Endodermal cell (in vitro differentiated cells): ENCODE data around the gene HLA-DQA1. TPM values are rescaled to one million over a fixed set of nuclear protein-coding genes. Genes with fewer than 3 reads are reported as not detected.

ENCODE experiments used
- DNase-seq: peaks from one replicate; pipeline ENCODE4 v3.0.0-alpha.2; 2017
- H3K27ac ChIP-seq: 2 replicates; pipeline ENCODE4 v1.5.1; 2013; ENCODE audit warnings: mild to moderate bottlenecking, low read depth, low read length, moderate library complexity
- H3K27me3 ChIP-seq: 2 replicates; pipeline ENCODE4 v1.6.1; 2013; ENCODE audit warnings: mild to moderate bottlenecking, low read length, moderate library complexity; ENCODE audit not compliant: insufficient read depth, control insufficient read depth, poor library complexity, severe bottlenecking
- H3K36me3 ChIP-seq: 2 replicates; pipeline ENCODE4 v1.7.0; 2013; ENCODE audit warnings: mild to moderate bottlenecking, low read length, moderate library complexity; ENCODE audit not compliant: control insufficient read depth, insufficient read depth
- H3K4me1 ChIP-seq: one replicate; pipeline ENCODE4 v1.7.0; 2013; ENCODE audit warnings: low read length; ENCODE audit not compliant: control insufficient read depth, insufficient read depth
- H3K4me3 ChIP-seq: 2 replicates; pipeline ENCODE4 v1.5.1; 2013; ENCODE audit warnings: mild to moderate bottlenecking, low read length, moderate library complexity
- H3K9ac ChIP-seq: 2 replicates; pipeline ENCODE4 v1.6.1; 2013; ENCODE audit warnings: mild to moderate bottlenecking, low read length, moderate library complexity; ENCODE audit not compliant: poor library complexity, severe bottlenecking; ENCODE audit errors: extremely low read depth
- H3K9me3 ChIP-seq: 2 replicates; pipeline ENCODE4 v1.6.1; 2013; ENCODE audit warnings: mild to moderate bottlenecking, low read length, moderate library complexity; ENCODE audit not compliant: control insufficient read depth
- H3K27ac Mint-ChIP-seq: 2 replicates; pipeline ENCODE4 v1.8.0; 2020; ENCODE audit warnings: mixed read lengths
- H3K27me3 Mint-ChIP-seq: 2 replicates; pipeline ENCODE4 v1.8.0; 2021; ENCODE audit warnings: mild to moderate bottlenecking, mixed read lengths; ENCODE audit not compliant: insufficient read depth
- H3K36me3 Mint-ChIP-seq: 2 replicates; pipeline ENCODE4 v1.8.0; 2020; ENCODE audit warnings: low read depth, mixed read lengths
- H3K4me1 Mint-ChIP-seq: 2 replicates; pipeline ENCODE4 v1.8.0; 2020; ENCODE audit warnings: mixed read lengths
- H3K4me3 Mint-ChIP-seq: 2 replicates; pipeline ENCODE4 v1.8.0; 2020; ENCODE audit warnings: mild to moderate bottlenecking, moderate library complexity, mixed read lengths
- H3K9me3 Mint-ChIP-seq: 2 replicates; pipeline ENCODE4 v1.8.0; 2020; ENCODE audit warnings: mild to moderate bottlenecking, mixed read lengths
- WGBS, 2 experiments: methylation state at CpG; one replicate each; pipeline versions ENCODE4 v1.1.5 to v1.1.7; 2013; ENCODE audit warnings: missing lambda C conversion rate in 2 of 2, mixed read lengths in 1 of 2; ENCODE audit not compliant: insufficient coverage in 1 of 2, insufficient read length in 1 of 2; 5-methylcytosine and 5-hydroxymethylcytosine counted together
- total RNA-seq, 2 donors: library from RNA; stranded (reverse); fragmentation: NEBNext Ultra II Directional in 1 of 2; extraction: Animal tissue kit (Norgen Biotek cat#: 25700) in 1 of 2; gene quantifications; 2 replicates in 1 of 2; 3 replicates in 1 of 2; pipeline ENCODE4 v1.2.1, GENCODE V29; 2021
- TF ChIP-seq, protein P1 (sequence below): fragments of 200-600 bp; sonication (generic); conservative IDR thresholded peaks from 2 replicates; pipeline ENCODE4 v1.5.0; 2021; ENCODE audit warnings: antibody characterized with exemption, mild to moderate bottlenecking

The HLA-DQA1 gene
- total RNA-seq, 2 donors from 2014 or later, result 0.97 TPM; not detected in 1

DNA sequence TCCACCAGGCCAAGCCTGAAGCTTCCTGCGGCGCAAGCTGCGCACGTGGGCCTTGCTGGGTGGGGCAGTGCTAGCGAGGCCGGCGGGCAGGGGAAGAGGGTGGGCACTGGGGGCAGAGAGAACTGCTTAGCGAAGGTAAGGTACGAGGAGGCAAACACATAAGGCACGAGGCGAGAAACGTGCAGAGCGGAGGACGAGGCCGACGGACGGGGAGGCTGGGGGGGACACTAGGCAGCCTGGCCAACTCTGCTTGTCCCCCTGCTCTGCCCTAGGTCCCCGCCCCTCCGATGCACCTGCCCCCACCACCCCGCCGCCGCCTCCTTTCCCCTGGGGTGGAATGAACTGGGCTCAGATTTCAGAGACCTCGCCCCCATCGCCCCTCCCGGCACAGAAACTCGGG, 27.1 kb downstream of the HLA-DQA1 start:
- Mint-ChIP-seq H3K4me3 (peak overlapping the region; percentile 61), H3K36me3 (no peaks in the 10 kb centered on the region), H3K27ac (no peak overlapping the region), H3K4me1 (no peaks in the 10 kb centered on the region), H3K9me3 (no peaks in the 10 kb centered on the region), H3K27me3 (peaks cover 43% of the 10 kb centered on the region)
- Histone ChIP-seq H3K9me3 (no peaks in the 10 kb centered on the region), H3K27ac (no peak overlapping the region), H3K27me3 (no peaks in the 10 kb centered on the region), H3K4me3 (peak overlapping the region; percentile 86), H3K4me1 (no peaks in the 10 kb centered on the region), H3K36me3 (no peaks in the 10 kb centered on the region), H3K9ac (no peak overlapping the region)
- TF ChIP-seq, protein P1, sequence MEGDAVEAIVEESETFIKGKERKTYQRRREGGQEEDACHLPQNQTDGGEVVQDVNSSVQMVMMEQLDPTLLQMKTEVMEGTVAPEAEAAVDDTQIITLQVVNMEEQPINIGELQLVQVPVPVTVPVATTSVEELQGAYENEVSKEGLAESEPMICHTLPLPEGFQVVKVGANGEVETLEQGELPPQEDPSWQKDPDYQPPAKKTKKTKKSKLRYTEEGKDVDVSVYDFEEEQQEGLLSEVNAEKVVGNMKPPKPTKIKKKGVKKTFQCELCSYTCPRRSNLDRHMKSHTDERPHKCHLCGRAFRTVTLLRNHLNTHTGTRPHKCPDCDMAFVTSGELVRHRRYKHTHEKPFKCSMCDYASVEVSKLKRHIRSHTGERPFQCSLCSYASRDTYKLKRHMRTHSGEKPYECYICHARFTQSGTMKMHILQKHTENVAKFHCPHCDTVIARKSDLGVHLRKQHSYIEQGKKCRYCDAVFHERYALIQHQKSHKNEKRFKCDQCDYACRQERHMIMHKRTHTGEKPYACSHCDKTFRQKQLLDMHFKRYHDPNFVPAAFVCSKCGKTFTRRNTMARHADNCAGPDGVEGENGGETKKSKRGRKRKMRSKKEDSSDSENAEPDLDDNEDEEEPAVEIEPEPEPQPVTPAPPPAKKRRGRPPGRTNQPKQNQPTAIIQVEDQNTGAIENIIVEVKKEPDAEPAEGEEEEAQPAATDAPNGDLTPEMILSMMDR, result no peak
- 68 to 76% methylated on average over 5 to 24 of the region's 26 CpGs for WGBS, 2 experiments
- no peak for DNase-seq

DNA sequence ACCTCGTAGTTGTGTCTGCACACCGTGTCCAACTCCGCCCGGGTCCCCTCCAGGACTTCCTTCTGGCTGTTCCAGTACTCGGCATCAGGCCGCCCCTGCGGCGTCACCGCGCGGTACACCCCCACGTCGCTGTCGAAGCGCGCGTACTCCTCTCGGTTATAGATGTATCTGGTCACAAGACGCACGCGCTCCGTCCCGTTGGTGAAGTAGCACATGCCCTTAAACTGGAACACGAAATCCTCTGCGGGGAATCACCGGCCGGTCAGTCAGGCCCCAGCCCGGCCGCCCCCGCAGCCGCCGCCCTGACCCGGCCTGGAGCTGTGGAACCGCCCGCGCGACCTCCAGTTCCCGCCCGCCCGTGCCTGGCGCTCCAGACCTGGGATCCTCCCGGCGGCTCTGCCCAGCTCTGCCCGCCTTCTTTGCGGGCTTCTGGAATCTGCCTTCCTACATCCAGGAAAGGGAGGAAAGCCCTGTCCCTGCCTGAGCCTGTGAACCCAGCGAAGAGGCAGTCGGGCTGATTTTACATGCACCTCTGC, 27.7 kb downstream of the HLA-DQA1 start:
- Mint-ChIP-seq H3K4me3 (peak overlapping the region; percentile 61), H3K36me3 (no peaks in the 10 kb centered on the region), H3K9me3 (no peaks in the 10 kb centered on the region), H3K4me1 (no peaks in the 10 kb centered on the region), H3K27ac (no peak overlapping the region), H3K27me3 (peaks cover 45% of the 10 kb centered on the region)
- Histone ChIP-seq H3K36me3 (no peaks in the 10 kb centered on the region), H3K9me3 (no peaks in the 10 kb centered on the region), H3K4me3 (peak overlapping the region; percentile 86), H3K9ac (no peak overlapping the region), H3K4me1 (no peaks in the 10 kb centered on the region), H3K27ac (no peak overlapping the region), H3K27me3 (no peaks in the 10 kb centered on the region)
- DNase-seq, result peak; percentile 71
- WGBS, 2 experiments, result 23 to 28% methylated on average over 15 to 47 of the region's 47 CpGs
- TF ChIP-seq, protein P1, result no peak

GRCh38 chr6:32665661-32666060, 28.5 kb downstream of the HLA-DQA1 start:
- Histone ChIP-seq H3K4me3 (peak overlapping the region; percentile 86), H3K27me3 (no peaks in the 10 kb centered on the region), H3K27ac (no peak overlapping the region), H3K9me3 (no peaks in the 10 kb centered on the region), H3K4me1 (no peaks in the 10 kb centered on the region), H3K36me3 (no peaks in the 10 kb centered on the region), H3K9ac (peak overlapping the region; percentile 20)
- Mint-ChIP-seq H3K27me3 (peaks cover 44% of the 10 kb centered on the region), H3K27ac (no peak overlapping the region), H3K9me3 (no peaks in the 10 kb centered on the region), H3K36me3 (no peaks in the 10 kb centered on the region), H3K4me1 (no peaks in the 10 kb centered on the region), H3K4me3 (peak overlapping the region; percentile 61)
- no peak for DNase-seq
- WGBS, 2 experiments, result 39 to 40% methylated on average over 1 to 3 of the region's 3 CpGs
- TF ChIP-seq, protein P1, result no peak
